ENCODE data around the gene FASTKD2.

The FASTKD2 gene

GRCh38 chr2:206814498-206814897 is 49.1 kb downstream of the FASTKD2 start:
- Histone ChIP-seq H3K4me1 (ENCODE audit: low read length) (peaks cover 18% of the 10 kb centered on the region), H3K36me3 (replicated peaks; ENCODE audit: low read depth, low read length) (peaks cover 5% of the 10 kb centered on the region), H4K20me1 (ENCODE audit: insufficient read depth, low read length) (no peaks in the 10 kb centered on the region), H3K79me2 (ENCODE audit: low read length) (no peaks in the 10 kb centered on the region), H2AFZ (ENCODE audit: low read depth, low read length) (no peak overlapping the region), H3K4me2 (ENCODE audit: low read length) (peak overlapping the region; percentile 33), H3K27ac (ENCODE audit: low read length) (no peak overlapping the region), H3K9me3 (ENCODE audit: insufficient read depth, low read length) (peaks cover 9% of the 10 kb centered on the region), H3K9ac (ENCODE audit: low read length) (no peak overlapping the region), H3K27me3 (ENCODE audit: low read depth, low read length) (no peaks in the 10 kb centered on the region), H3K4me3 (ENCODE audit: low read length) (no peak overlapping the region)
- no peak for TF ChIP-seq EZH2phosphoT487 (IDR thresholded peaks at IDR 0.05; ENCODE audit: low read depth)
- TF ChIP-seq, protein P1, sequence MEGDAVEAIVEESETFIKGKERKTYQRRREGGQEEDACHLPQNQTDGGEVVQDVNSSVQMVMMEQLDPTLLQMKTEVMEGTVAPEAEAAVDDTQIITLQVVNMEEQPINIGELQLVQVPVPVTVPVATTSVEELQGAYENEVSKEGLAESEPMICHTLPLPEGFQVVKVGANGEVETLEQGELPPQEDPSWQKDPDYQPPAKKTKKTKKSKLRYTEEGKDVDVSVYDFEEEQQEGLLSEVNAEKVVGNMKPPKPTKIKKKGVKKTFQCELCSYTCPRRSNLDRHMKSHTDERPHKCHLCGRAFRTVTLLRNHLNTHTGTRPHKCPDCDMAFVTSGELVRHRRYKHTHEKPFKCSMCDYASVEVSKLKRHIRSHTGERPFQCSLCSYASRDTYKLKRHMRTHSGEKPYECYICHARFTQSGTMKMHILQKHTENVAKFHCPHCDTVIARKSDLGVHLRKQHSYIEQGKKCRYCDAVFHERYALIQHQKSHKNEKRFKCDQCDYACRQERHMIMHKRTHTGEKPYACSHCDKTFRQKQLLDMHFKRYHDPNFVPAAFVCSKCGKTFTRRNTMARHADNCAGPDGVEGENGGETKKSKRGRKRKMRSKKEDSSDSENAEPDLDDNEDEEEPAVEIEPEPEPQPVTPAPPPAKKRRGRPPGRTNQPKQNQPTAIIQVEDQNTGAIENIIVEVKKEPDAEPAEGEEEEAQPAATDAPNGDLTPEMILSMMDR (IDR thresholded peaks at IDR 0.05; ENCODE audit: low read depth, low read length) = no peak

- Histone ChIP-seq H2AFZ (ENCODE audit: low read depth, low read length) (no peak overlapping the region), H3K27ac (ENCODE audit: low read length) (no peak overlapping the region), H3K9ac (ENCODE audit: low read length) (no peak overlapping the region), H3K36me3 (replicated peaks; ENCODE audit: low read depth, low read length) (no peaks in the 10 kb centered on the region), H3K27me3 (ENCODE audit: low read depth, low read length) (no peaks in the 10 kb centered on the region), H4K20me1 (ENCODE audit: insufficient read depth, low read length) (no peaks in the 10 kb centered on the region), H3K4me1 (ENCODE audit: low read length) (peaks cover 12% of the 10 kb centered on the region), H3K4me3 (ENCODE audit: low read length) (no peak overlapping the region), H3K79me2 (ENCODE audit: low read length) (no peaks in the 10 kb centered on the region), H3K4me2 (ENCODE audit: low read length) (no peak overlapping the region), H3K9me3 (ENCODE audit: insufficient read depth, low read length) (peaks cover under 1% of the 10 kb centered on the region)
- TF ChIP-seq, protein P1 (IDR thresholded peaks at IDR 0.05; ENCODE audit: low read depth, low read length) = no peak
- TF ChIP-seq EZH2phosphoT487 (IDR thresholded peaks at IDR 0.05; ENCODE audit: low read depth) = no peak
Measured at GRCh38 chr2:206820807-206821206, 55.4 kb downstream of the FASTKD2 start.

DNA sequence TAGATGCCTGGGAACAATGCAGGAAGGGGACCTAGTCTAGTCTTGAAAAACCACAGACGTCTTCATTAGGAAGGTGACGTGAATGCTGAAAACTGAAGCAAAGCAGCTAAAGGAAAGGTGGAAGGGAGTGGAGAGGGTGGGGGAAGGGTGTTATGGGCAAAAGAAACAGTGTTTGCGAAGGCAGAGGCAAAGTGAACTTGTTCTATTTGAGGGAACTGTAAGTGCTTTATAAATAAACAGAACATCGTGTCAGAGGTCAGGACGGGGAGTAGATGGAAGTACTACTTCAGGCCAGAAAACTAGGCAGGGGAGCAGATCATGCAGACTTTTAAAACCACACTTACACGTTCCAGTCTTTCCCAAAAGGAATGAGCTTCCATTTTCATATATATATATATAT is 57.8 kb downstream of the FASTKD2 start:
- Histone ChIP-seq H3K9ac (ENCODE audit: low read length) (no peak overlapping the region), H3K4me3 (ENCODE audit: low read length) (no peak overlapping the region)
- TF ChIP-seq, protein P1 (IDR thresholded peaks at IDR 0.05; ENCODE audit: low read depth, low read length) = no peak
- TF ChIP-seq EZH2phosphoT487 (IDR thresholded peaks at IDR 0.05; ENCODE audit: low read depth) = no peak

DNA sequence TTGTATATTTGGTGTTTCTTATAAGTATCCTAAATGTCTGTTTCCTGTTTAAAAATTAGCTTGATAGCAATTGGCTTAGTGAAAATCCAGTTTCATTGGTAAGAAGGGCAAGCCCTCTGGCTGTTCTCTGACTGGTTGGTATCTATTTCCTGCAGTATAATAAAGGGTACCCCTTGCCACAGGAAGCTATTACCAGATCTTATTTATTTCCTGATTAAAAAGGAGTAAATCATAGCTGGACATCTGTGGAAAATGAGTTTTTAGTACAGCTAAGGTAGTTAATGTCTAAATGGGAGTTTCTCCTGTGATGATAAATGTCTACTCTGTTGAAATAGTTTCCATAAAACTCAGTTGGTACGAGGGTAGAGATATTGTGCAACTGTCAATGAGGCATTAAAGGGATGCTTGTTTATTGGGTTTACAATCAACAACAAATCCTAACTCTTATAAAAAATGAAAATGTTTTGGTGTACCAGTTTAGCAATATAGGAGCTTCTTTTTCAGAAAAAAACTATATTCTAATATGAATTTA is 58.7 kb downstream of the FASTKD2 start:
- Histone ChIP-seq H4K20me1 (ENCODE audit: insufficient read depth, low read length) (no peaks in the 10 kb centered on the region), H3K9me3 (ENCODE audit: insufficient read depth, low read length) (no peaks in the 10 kb centered on the region; the same call in 1 of the 2 replicates), H3K27ac (ENCODE audit: low read length) (no peak overlapping the region), H3K9ac (ENCODE audit: low read length) (no peak overlapping the region), H3K4me3 (ENCODE audit: low read length) (no peak overlapping the region), H3K4me2 (ENCODE audit: low read length) (no peak overlapping the region), H3K79me2 (ENCODE audit: low read length) (no peaks in the 10 kb centered on the region), H3K36me3 (replicated peaks; ENCODE audit: low read depth, low read length) (no peaks in the 10 kb centered on the region), H3K4me1 (ENCODE audit: low read length) (peaks cover 12% of the 10 kb centered on the region), H3K27me3 (ENCODE audit: low read depth, low read length) (no peaks in the 10 kb centered on the region), H2AFZ (ENCODE audit: low read depth, low read length) (no peak overlapping the region)
- no peak for TF ChIP-seq EZH2phosphoT487 (IDR thresholded peaks at IDR 0.05; ENCODE audit: low read depth)
- TF ChIP-seq, protein P1 (IDR thresholded peaks at IDR 0.05; ENCODE audit: low read depth, low read length) = no peak

More for the DNA sequence above, 57.8 kb downstream of the FASTKD2 start:
- Histone ChIP-seq H3K79me2 (ENCODE audit: low read length) (no peaks in the 10 kb centered on the region), H3K4me1 (ENCODE audit: low read length) (peaks cover 12% of the 10 kb centered on the region), H3K27me3 (ENCODE audit: low read depth, low read length) (no peaks in the 10 kb centered on the region), H3K4me2 (ENCODE audit: low read length) (no peak overlapping the region), H4K20me1 (ENCODE audit: insufficient read depth, low read length) (no peaks in the 10 kb centered on the region), H2AFZ (ENCODE audit: low read depth, low read length) (no peak overlapping the region), H3K36me3 (replicated peaks; ENCODE audit: low read depth, low read length) (no peaks in the 10 kb centered on the region), H3K9me3 (ENCODE audit: insufficient read depth, low read length) (no peaks in the 10 kb centered on the region; the same call in 1 of the 2 replicates), H3K27ac (ENCODE audit: low read length) (no peak overlapping the region)
